ENCODE measurements around the gene KIF12.
"Not testable (repeated sequence)": the region's sequence is repeated elsewhere in the genome, so short reads cannot be mapped to it uniquely, and the experiment has no call there.

Gene KIF12

GRCh38 chr9:114098936-114099668 lies at the start of gene KIF12:
Gene KIF12 (minus strand): TSS chr9:114099292. CDS start chr9:114099276, 16 bp downstream.
- DNase-seq (ENCODE audit: low spot score), result no peak

GRCh38 chr9:114146735-114147134 lies 47.6 kb upstream of the KIF12 start:
- no peak for DNase-seq (ENCODE audit: low spot score)

GRCh38 chr9:114143234-114143633 lies 44.1 kb upstream of the KIF12 start:
- DNase-seq (ENCODE audit: low spot score), result no peak

- no peak for DNase-seq (ENCODE audit: low spot score)
Observed at GRCh38 chr9:114141553-114142402, 42.7 kb upstream of the KIF12 start.

- DNase-seq (ENCODE audit: low spot score), result no peak
Observed at GRCh38 chr9:114140850-114141249, 41.8 kb upstream of the KIF12 start.

GRCh38 chr9:114140401-114140800 lies 41.3 kb upstream of the KIF12 start:
- no peak for DNase-seq (ENCODE audit: low spot score)

- no peak for DNase-seq (ENCODE audit: low spot score)
Observed at GRCh38 chr9:114139071-114139470, 40.0 kb upstream of the KIF12 start.

GRCh38 chr9:114138552-114138971 lies 39.5 kb upstream of the KIF12 start:
- no peak for DNase-seq (ENCODE audit: low spot score)

- DNase-seq (ENCODE audit: low spot score), result no peak
Observed at GRCh38 chr9:114137831-114138230, 38.7 kb upstream of the KIF12 start.

- no peak for DNase-seq (ENCODE audit: low spot score)
Observed at GRCh38 chr9:114134827-114135396, 35.8 kb upstream of the KIF12 start.

- no peak for DNase-seq (ENCODE audit: low spot score)
Observed at GRCh38 chr9:114132550-114132918, 33.4 kb upstream of the KIF12 start.

GRCh38 chr9:114131808-114132549 lies 32.9 kb upstream of the KIF12 start:
- DNase-seq (ENCODE audit: low spot score), result no peak

- DNase-seq (ENCODE audit: low spot score), result no peak
Observed at GRCh38 chr9:114130624-114131277, 31.7 kb upstream of the KIF12 start.

GRCh38 chr9:114130141-114130540 lies 31.0 kb upstream of the KIF12 start:
- DNase-seq (ENCODE audit: low spot score), result no peak

- not testable (repeated sequence) for DNase-seq (ENCODE audit: low spot score)
Observed at GRCh38 chr9:114128759-114129158, 29.7 kb upstream of the KIF12 start.

GRCh38 chr9:114126247-114127060 lies 27.4 kb upstream of the KIF12 start:
- DNase-seq (ENCODE audit: low spot score), result no peak

GRCh38 chr9:114125476-114126013 lies 26.5 kb upstream of the KIF12 start:
- no peak for DNase-seq (ENCODE audit: low spot score)

GRCh38 chr9:114124666-114125475 lies 25.8 kb upstream of the KIF12 start:
- no peak for DNase-seq (ENCODE audit: low spot score)

- no peak for DNase-seq (ENCODE audit: low spot score)
Observed at GRCh38 chr9:114124138-114124537, 25.0 kb upstream of the KIF12 start.

Data from kidney capillary endothelial cell (primary cell).